Transverse colon (tissue), 3 donors: ENCODE results near the gene GSAP.

Experiments used
- CTCF ChIP-seq, 5 experiments: fragments of 200-600 bp in 3 of 5; fragments of 450-650 bp in 2 of 5; sonication (generic) in 3 of 5; IDR thresholded peaks; 1 replicate in 2 of 5; 2 replicates in 3 of 5; pipeline ENCODE4 v1.5.1; 2016 to 2017; ENCODE audit warnings: antibody characterized with exemption in 5 of 5, inconsistent platforms in 3 of 5, mild to moderate bottlenecking in 2 of 5, moderate library complexity in 1 of 5
- EP300 ChIP-seq: sonication (generic); formaldehyde crosslinking; IDR thresholded peaks from one replicate; pipeline ENCODE4 v1.6.1; 2017; ENCODE audit warnings: antibody characterized with exemption, low read depth

- TF ChIP-seq EP300 (no peak), CTCF (IDR thresholded peaks at IDR 0.05) (no peak)
Measured at GRCh38 chr7:77382532-77382931, 33.6 kb downstream of the GSAP start.
